GM12874 (cell line): ENCODE measurements around the gene USP9X.

Experiments used
- TF ChIP-seq, protein P1 (sequence below): IDR thresholded peaks from 2 replicates; pipeline ENCODE4 v1.5.1; 2011; ENCODE audit warnings: low read depth, mild to moderate bottlenecking, control low read depth, low read length, moderate library complexity; ENCODE audit not compliant: insufficient read depth

USP9X gene

DNA sequence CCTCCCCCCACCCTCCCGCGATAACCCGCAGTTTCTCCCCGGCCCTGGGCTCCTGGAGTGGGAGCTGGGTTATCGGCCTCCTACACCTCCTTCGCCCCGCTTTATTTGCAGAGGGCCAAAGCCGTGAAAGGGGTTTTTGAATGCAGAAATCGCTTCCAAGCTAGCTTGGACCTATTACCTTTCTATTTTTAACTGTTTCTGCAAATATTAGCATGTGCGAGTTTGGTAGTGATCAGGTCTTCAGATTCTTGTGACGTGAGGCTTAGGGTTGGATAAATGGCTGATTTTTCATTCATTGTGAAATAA lies 1.3 kb downstream of the USP9X start:
- TF ChIP-seq, protein P1, sequence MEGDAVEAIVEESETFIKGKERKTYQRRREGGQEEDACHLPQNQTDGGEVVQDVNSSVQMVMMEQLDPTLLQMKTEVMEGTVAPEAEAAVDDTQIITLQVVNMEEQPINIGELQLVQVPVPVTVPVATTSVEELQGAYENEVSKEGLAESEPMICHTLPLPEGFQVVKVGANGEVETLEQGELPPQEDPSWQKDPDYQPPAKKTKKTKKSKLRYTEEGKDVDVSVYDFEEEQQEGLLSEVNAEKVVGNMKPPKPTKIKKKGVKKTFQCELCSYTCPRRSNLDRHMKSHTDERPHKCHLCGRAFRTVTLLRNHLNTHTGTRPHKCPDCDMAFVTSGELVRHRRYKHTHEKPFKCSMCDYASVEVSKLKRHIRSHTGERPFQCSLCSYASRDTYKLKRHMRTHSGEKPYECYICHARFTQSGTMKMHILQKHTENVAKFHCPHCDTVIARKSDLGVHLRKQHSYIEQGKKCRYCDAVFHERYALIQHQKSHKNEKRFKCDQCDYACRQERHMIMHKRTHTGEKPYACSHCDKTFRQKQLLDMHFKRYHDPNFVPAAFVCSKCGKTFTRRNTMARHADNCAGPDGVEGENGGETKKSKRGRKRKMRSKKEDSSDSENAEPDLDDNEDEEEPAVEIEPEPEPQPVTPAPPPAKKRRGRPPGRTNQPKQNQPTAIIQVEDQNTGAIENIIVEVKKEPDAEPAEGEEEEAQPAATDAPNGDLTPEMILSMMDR: no peak

GRCh38 chrX:41087201-41087600 lies 2.0 kb downstream of the USP9X start:
- TF ChIP-seq, protein P1: no peak

- TF ChIP-seq, protein P1: no peak
Measured at GRCh38 chrX:41090568-41091238, 5.5 kb downstream of the USP9X start.

DNA sequence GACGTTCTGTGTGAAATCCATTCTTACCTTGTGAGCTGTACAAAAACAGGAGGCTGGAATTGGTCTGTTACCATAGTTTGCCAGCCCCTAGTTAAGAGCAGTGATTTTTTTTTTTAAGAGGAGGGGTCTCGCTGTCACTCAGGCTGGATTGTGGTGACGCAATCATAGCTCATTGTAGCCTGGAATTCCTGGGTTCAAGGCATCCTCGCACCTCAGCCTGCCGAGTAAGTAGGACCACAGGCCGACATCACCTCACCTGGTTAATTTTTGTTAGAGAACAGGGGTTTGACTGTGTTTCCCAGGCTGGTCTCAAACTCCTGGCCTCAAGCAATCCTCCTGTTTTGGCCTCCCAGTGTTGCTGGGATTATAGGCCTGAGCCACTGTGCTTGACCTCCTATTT lies 7.5 kb downstream of the USP9X start:
- TF ChIP-seq, protein P1: no peak

- TF ChIP-seq, protein P1: no peak
Measured at GRCh38 chrX:41095174-41095573, 9.9 kb downstream of the USP9X start.

DNA sequence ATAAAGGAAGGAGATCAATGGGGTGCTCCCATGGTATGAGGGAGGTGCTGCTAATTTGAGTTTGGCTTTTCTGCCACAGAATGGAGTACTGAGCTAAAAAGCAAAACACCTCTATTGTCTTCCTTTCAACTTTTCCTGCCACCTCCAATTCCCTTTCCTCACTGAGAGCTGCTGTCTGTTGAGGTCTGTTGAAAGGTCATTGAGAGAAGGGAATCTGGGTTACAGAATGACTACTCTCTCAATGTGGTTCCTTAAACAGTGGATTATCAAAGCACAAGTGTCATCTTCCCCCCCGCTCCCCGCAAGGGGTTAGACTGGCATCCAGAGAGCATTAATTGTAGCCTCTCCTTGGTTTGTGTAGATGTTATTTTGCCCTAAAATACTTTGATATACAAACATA lies 10.7 kb downstream of the USP9X start:
- TF ChIP-seq, protein P1: no peak

- TF ChIP-seq, protein P1: no peak
Measured at GRCh38 chrX:41096339-41096955, 11.2 kb downstream of the USP9X start.
